HepG2 (cell line): ENCODE results near the gene RAB23. TPM values are rescaled to one million over a fixed set of nuclear protein-coding genes. Genes with fewer than 3 reads are reported as not detected.

Experiments
- ARID5B ChIP-seq: IDR thresholded peaks from 2 replicates; pipeline ENCODE4 v1.4.0; 2020; ENCODE audit warnings: mild to moderate bottlenecking, missing genetic modification reagents
- CBX1 ChIP-seq: IDR thresholded peaks from one replicate; pipeline ENCODE4 v1.6.1; 2016; ENCODE audit warnings: antibody characterized with exemption, low read depth
- FOXP1 ChIP-seq, 2 experiments: fragments of 450-650 bp in 1 of 2; IDR thresholded peaks; 2 replicates each; pipeline ENCODE4 v1.6.1; 2017 to 2018; ENCODE audit warnings: antibody characterized with exemption in 1 of 2
- GTF3A ChIP-seq: sonication (generic); formaldehyde crosslinking; conservative IDR thresholded peaks from 2 replicates; pipeline ENCODE4 v1.4.0; 2020; ENCODE audit warnings: mild to moderate bottlenecking, missing genetic modification reagents
- HDAC1 ChIP-seq: sonication (generic); formaldehyde crosslinking; IDR thresholded peaks from 2 replicates; pipeline ENCODE4 v1.5.1; 2020; ENCODE audit warnings: mild to moderate bottlenecking, missing genetic modification reagents
- KDM3A ChIP-seq: IDR thresholded peaks from 2 replicates; pipeline ENCODE4 v1.6.1; 2018; ENCODE audit warnings: low read depth, missing compliant biosample characterization
- MEF2D ChIP-seq: sonication (generic); formaldehyde crosslinking; IDR thresholded peaks from 2 replicates; pipeline ENCODE4 v1.5.1; 2020; ENCODE audit warnings: mild to moderate bottlenecking, missing genetic modification reagents
- RBFOX2 ChIP-seq: fragments of 200-400 bp; formaldehyde crosslinking; IDR thresholded peaks from 2 replicates; pipeline ENCODE4 v1.6.1; 2017; ENCODE audit warnings: low read depth, mild to moderate bottlenecking, low read length
- RNF2 ChIP-seq: fragments of 450-650 bp; conservative IDR thresholded peaks from 2 replicates; pipeline ENCODE4 v1.6.1; 2016; ENCODE audit warnings: low read depth
- TOE1 ChIP-seq: sonication (generic); formaldehyde crosslinking; IDR thresholded peaks from 2 replicates; pipeline ENCODE4 v1.4.0; 2020; ENCODE audit warnings: mild to moderate bottlenecking, missing genetic modification reagents
- ZFP36L2 ChIP-seq: sonication (generic); formaldehyde crosslinking; IDR thresholded peaks from 2 replicates; pipeline ENCODE4 v1.4.0; 2020; ENCODE audit warnings: missing genetic modification reagents
- ZNF138 ChIP-seq: sonication (generic); formaldehyde crosslinking; IDR thresholded peaks from 2 replicates; pipeline ENCODE4 v1.5.0; 2020; ENCODE audit warnings: mild to moderate bottlenecking, low read depth, missing genetic modification reagents
- ZNF280B ChIP-seq: sonication (generic); formaldehyde crosslinking; IDR thresholded peaks from 2 replicates; pipeline ENCODE4 v1.5.0; 2020; ENCODE audit warnings: missing genetic modification reagents, mild to moderate bottlenecking, borderline replicate concordance
- ZNF512B ChIP-seq: sonication (generic); formaldehyde crosslinking; IDR thresholded peaks from 2 replicates; pipeline ENCODE4 v1.5.1; 2020; ENCODE audit warnings: missing genetic modification reagents, mild to moderate bottlenecking, borderline replicate concordance
- ZNF557 ChIP-seq: sonication (generic); formaldehyde crosslinking; IDR thresholded peaks from 2 replicates; pipeline ENCODE4 v1.4.0; 2020; ENCODE audit warnings: missing genetic modification reagents
- ZNF569 ChIP-seq: sonication (generic); formaldehyde crosslinking; IDR thresholded peaks from 2 replicates; pipeline ENCODE4 v1.5.0; 2020; ENCODE audit warnings: mild to moderate bottlenecking, missing genetic modification reagents, moderate library complexity, borderline replicate concordance
- ZNF704 ChIP-seq: sonication (generic); formaldehyde crosslinking; IDR thresholded peaks from 2 replicates; pipeline ENCODE4 v1.8.1; 2023; ENCODE audit warnings: mild to moderate bottlenecking, inconsistent platforms, moderate library complexity, missing genetic modification reagents, borderline replicate concordance
- ZNF784 ChIP-seq: sonication (generic); formaldehyde crosslinking; IDR thresholded peaks from 2 replicates; pipeline ENCODE4 v1.5.1; 2020; ENCODE audit warnings: missing genetic modification reagents, mild to moderate bottlenecking, borderline replicate concordance
- ZNF883 ChIP-seq: sonication (generic); formaldehyde crosslinking; IDR thresholded peaks from 2 replicates; pipeline ENCODE4 v1.5.1; 2020; ENCODE audit warnings: mild to moderate bottlenecking, missing genetic modification reagents; ENCODE audit errors: not compliant biosample characterization
- polyA plus RNA-seq, 8 experiments: library from polyadenylated mRNA; depleted of rRNA in 3 of 8; stranded (reverse) in 7 of 8; unstranded in 1 of 8; fragments of >200 nt; fragmentation: Illumina TruSeq in 4 of 8; extraction: Trizol in 4 of 8; gene quantifications; 2 replicates each; pipeline versions ENCODE4 v1.2.1 to v1.2.3, GENCODE V29; 2011 to 2016; ENCODE audit warnings: low read depth in 4 of 8, missing spikeins in 1 of 8, mixed read lengths in 1 of 8; ENCODE audit not compliant: insufficient read depth in 1 of 8
- total RNA-seq, 5 experiments: library from RNA; depleted of rRNA; stranded (reverse); fragments of >200 nt; fragmentation: Illumina TruSeq; extraction: Trizol; gene quantifications; 2 replicates each; pipeline ENCODE4 v1.2.3, GENCODE V29; 2016; ENCODE audit warnings: low read depth in 1 of 5

RAB23 gene
- total and polyA plus RNA-seq, 2 of the 13 experiments (the other 11 are each of a cell fraction or from before 2014, with no cell fraction given) = 5.5 to 16.4 TPM

- TF ChIP-seq FOXP1 (IDR thresholded peaks at IDR 0.05) (no peak), FOXP1 (CRISPR knock-in tag; IDR thresholded peaks at IDR 0.05) (no peak), ZNF704 (CRISPR knock-in tag) (no peak), CBX1 (peak; percentile 29), RNF2 (no peak; the same call in 1 of the 2 replicates), ZNF569 (no peak), MEF2D (no peak), GTF3A (CRISPR knock-in tag) (no peak), RBFOX2 (no peak), TOE1 (no peak), ARID5B (CRISPR knock-in tag) (peak; percentile 26; the same call in 1 of the 2 replicates), ZFP36L2 (CRISPR knock-in tag) (no peak), ZNF138 (CRISPR knock-in tag) (no peak), ZNF784 (CRISPR knock-in tag) (no peak), ZNF512B (CRISPR knock-in tag) (peak; percentile 38; the same call in 1 of the 2 replicates), ZNF280B (CRISPR knock-in tag) (peak; percentile 73), ZNF883 (CRISPR knock-in tag) (peak; percentile 46), KDM3A (CRISPR knock-in tag) (peak; percentile 31; the same call in 1 of the 2 replicates), HDAC1 (CRISPR knock-in tag) (no peak; the same call in 1 of the 2 replicates), ZNF557 (CRISPR knock-in tag) (no peak)
Measured at GRCh38 chr6:57221191-57221935, 744 bp downstream of the RAB23 start (continued).
